Measurements from ENCODE around the gene RANBP17. TPM values are rescaled to one million over a fixed set of nuclear protein-coding genes. Genes with fewer than 3 reads are reported as not detected.

The RANBP17 gene
- polyA plus RNA-seq, 1 donor from 2014 or later: 25.5 TPM

DNA sequence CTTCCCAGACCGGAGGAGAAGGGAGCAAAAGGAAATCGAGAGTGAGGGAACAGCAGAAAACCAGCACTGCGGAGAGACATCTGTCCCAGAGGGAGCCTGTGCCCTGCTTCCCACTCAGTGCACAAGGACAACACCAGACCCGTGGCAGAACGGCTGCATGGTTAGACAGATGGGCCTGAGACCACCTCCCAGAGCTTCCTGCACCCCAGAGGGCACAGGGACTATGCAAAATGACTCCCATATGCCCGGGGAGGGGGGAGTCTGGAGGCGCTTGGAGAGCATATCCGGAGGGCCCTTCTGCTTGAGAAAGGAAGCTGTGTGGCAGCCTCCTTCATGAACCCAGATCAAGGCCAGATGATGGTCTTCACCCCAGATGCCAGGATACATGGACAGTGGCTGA is 473.8 kb downstream of the RANBP17 start:
- no peak overlapping the region for H3K9ac ChIP-seq (ENCODE audit: low read length)
- no peaks in the 10 kb centered on the region for H3K36me3 ChIP-seq (ENCODE audit: insufficient read depth, low read length)
- no peaks in the 10 kb centered on the region for H3F3A ChIP-seq (ENCODE audit: insufficient read depth, low read length, poor library complexity, severe bottlenecking)
- H3K4me3 ChIP-seq (ENCODE audit: low read length): no peak overlapping the region
- no peak overlapping the region for H2AFZ ChIP-seq (ENCODE audit: low read depth, low read length)
- H3K27ac ChIP-seq (ENCODE audit: low read length): no peak overlapping the region
- H3K9me3 ChIP-seq (ENCODE audit: low read length): no peaks in the 10 kb centered on the region
- no peak for TF ChIP-seq EZH2 (IDR thresholded peaks at IDR 0.05; ENCODE audit: borderline replicate concordance, insufficient read depth, low read length, poor library complexity, severe bottlenecking)
- TF ChIP-seq TAF1 (IDR thresholded peaks at IDR 0.05; ENCODE audit: low read depth): no peak
- H3K27me3 ChIP-seq (ENCODE audit: insufficient read depth, low read depth, low read length): peaks cover 28% of the 10 kb centered on the region
- H3K9me2 ChIP-seq (ENCODE audit: insufficient read depth, low read length): no peaks in the 10 kb centered on the region
- H3K4me2 ChIP-seq (ENCODE audit: low read length): no peak overlapping the region
- no peaks in the 10 kb centered on the region for H3K79me2 ChIP-seq (replicated peaks; ENCODE audit: insufficient read depth, low read length)
- H4K20me1 ChIP-seq (ENCODE audit: insufficient read depth): no peaks in the 10 kb centered on the region

DNA sequence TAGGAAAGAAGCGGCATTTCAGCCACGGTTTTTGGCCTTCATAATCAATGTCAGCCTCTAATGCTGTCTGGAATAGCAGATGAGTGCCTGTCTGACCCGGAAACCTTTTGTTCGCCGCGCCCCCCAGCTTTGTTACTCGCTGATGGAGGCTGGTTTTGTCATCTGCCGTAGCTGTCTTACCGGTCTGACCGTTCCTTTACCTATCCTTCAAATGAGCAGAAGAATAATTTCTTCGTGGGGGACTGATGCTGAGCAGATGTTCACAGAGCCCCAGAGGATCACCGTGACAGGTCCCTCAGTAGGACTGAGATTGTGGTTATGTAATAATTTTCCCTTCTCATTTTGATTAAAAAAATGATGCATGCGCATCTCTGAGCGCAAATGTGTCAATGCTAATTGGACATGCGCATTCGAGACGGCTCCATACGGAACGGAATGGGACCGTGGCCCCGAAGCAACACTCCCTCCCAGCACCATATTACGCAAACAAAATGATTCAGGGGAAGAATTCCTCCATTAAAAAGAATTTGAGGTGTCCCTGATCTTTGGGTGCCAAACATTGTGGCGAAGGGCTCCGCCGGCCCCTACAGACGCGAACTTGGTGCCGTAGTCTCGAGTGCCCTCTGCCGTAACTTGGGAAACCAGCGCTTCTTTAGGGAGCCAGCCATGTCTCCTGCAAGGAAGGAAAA is 474.8 kb downstream of the RANBP17 start:
- Histone ChIP-seq H3K4me2 (ENCODE audit: low read length) (no peak overlapping the region), H3K9ac (ENCODE audit: low read length) (no peak overlapping the region), H3K4me3 (ENCODE audit: low read length) (peak overlapping the region; percentile 54), H3K9me2 (ENCODE audit: insufficient read depth, low read length) (no peaks in the 10 kb centered on the region), H3F3A (ENCODE audit: insufficient read depth, low read length, poor library complexity, severe bottlenecking) (no peaks in the 10 kb centered on the region), H3K27ac (ENCODE audit: low read length) (no peak overlapping the region), H3K79me2 (replicated peaks; ENCODE audit: insufficient read depth, low read length) (no peaks in the 10 kb centered on the region), H3K27me3 (ENCODE audit: insufficient read depth, low read depth, low read length) (peaks cover 28% of the 10 kb centered on the region), H2AFZ (ENCODE audit: low read depth, low read length) (no peak overlapping the region), H3K9me3 (ENCODE audit: low read length) (no peaks in the 10 kb centered on the region), H3K36me3 (ENCODE audit: insufficient read depth, low read length) (no peaks in the 10 kb centered on the region), H4K20me1 (ENCODE audit: insufficient read depth) (no peaks in the 10 kb centered on the region)
- TF ChIP-seq, protein P1, sequence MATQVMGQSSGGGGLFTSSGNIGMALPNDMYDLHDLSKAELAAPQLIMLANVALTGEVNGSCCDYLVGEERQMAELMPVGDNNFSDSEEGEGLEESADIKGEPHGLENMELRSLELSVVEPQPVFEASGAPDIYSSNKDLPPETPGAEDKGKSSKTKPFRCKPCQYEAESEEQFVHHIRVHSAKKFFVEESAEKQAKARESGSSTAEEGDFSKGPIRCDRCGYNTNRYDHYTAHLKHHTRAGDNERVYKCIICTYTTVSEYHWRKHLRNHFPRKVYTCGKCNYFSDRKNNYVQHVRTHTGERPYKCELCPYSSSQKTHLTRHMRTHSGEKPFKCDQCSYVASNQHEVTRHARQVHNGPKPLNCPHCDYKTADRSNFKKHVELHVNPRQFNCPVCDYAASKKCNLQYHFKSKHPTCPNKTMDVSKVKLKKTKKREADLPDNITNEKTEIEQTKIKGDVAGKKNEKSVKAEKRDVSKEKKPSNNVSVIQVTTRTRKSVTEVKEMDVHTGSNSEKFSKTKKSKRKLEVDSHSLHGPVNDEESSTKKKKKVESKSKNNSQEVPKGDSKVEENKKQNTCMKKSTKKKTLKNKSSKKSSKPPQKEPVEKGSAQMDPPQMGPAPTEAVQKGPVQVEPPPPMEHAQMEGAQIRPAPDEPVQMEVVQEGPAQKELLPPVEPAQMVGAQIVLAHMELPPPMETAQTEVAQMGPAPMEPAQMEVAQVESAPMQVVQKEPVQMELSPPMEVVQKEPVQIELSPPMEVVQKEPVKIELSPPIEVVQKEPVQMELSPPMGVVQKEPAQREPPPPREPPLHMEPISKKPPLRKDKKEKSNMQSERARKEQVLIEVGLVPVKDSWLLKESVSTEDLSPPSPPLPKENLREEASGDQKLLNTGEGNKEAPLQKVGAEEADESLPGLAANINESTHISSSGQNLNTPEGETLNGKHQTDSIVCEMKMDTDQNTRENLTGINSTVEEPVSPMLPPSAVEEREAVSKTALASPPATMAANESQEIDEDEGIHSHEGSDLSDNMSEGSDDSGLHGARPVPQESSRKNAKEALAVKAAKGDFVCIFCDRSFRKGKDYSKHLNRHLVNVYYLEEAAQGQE (IDR thresholded peaks at IDR 0.05; ENCODE audit: borderline replicate concordance): no peak
- TF ChIP-seq TAF1 (IDR thresholded peaks at IDR 0.05; ENCODE audit: low read depth): no peak
- TF ChIP-seq, protein P2, sequence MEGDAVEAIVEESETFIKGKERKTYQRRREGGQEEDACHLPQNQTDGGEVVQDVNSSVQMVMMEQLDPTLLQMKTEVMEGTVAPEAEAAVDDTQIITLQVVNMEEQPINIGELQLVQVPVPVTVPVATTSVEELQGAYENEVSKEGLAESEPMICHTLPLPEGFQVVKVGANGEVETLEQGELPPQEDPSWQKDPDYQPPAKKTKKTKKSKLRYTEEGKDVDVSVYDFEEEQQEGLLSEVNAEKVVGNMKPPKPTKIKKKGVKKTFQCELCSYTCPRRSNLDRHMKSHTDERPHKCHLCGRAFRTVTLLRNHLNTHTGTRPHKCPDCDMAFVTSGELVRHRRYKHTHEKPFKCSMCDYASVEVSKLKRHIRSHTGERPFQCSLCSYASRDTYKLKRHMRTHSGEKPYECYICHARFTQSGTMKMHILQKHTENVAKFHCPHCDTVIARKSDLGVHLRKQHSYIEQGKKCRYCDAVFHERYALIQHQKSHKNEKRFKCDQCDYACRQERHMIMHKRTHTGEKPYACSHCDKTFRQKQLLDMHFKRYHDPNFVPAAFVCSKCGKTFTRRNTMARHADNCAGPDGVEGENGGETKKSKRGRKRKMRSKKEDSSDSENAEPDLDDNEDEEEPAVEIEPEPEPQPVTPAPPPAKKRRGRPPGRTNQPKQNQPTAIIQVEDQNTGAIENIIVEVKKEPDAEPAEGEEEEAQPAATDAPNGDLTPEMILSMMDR (IDR thresholded peaks at IDR 0.05; ENCODE audit: poor library complexity, severe bottlenecking): peak; percentile 74
- peak; percentile 86 for TF ChIP-seq SMC3 (conservative IDR thresholded peaks at IDR 0.05; ENCODE audit: poor library complexity)
- no peak for TF ChIP-seq EP300 (conservative IDR thresholded peaks at IDR 0.05; ENCODE audit: poor library complexity, severe bottlenecking)
- TF ChIP-seq RAD21 (conservative IDR thresholded peaks at IDR 0.05): peak; percentile 79
- TF ChIP-seq POLR2AphosphoS5 (IDR thresholded peaks at IDR 0.05): no peak

DNA sequence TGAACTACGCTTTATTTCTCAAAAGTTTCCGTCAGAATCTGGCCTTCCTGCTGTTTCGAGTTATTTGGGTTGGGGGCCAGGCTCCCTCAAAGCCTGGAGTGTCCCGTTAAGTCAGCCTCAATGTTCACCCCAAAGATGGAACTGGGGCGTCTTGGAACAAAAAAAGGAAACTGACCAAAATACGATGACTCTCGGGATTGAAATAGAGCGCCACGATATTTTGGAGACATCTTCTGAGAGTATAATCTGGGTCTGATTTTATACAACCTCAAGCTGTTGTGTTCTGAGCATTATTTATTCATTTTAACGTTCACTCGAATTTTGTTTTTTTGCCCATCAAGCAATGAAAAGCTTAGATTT is 475.4 kb downstream of the RANBP17 start:
- H2AFZ ChIP-seq (ENCODE audit: low read depth, low read length): no peak overlapping the region
- no peaks in the 10 kb centered on the region for H3K36me3 ChIP-seq (ENCODE audit: insufficient read depth, low read length)
- H3K27ac ChIP-seq (ENCODE audit: low read length): no peak overlapping the region
- peak overlapping the region; percentile 54 for H3K4me3 ChIP-seq (ENCODE audit: low read length)
- H3K27me3 ChIP-seq (ENCODE audit: insufficient read depth, low read depth, low read length): peaks cover 28% of the 10 kb centered on the region
- no peaks in the 10 kb centered on the region for H4K20me1 ChIP-seq (ENCODE audit: insufficient read depth)
- H3F3A ChIP-seq (ENCODE audit: insufficient read depth, low read length, poor library complexity, severe bottlenecking): no peaks in the 10 kb centered on the region
- H3K9ac ChIP-seq (ENCODE audit: low read length): no peak overlapping the region
- no peak for TF ChIP-seq EP300 (conservative IDR thresholded peaks at IDR 0.05; ENCODE audit: poor library complexity, severe bottlenecking)
- TF ChIP-seq, protein P2 (IDR thresholded peaks at IDR 0.05; ENCODE audit: poor library complexity, severe bottlenecking): peak; percentile 4
- H3K79me2 ChIP-seq (replicated peaks; ENCODE audit: insufficient read depth, low read length): no peaks in the 10 kb centered on the region
- H3K9me3 ChIP-seq (ENCODE audit: low read length): no peaks in the 10 kb centered on the region
- H3K9me2 ChIP-seq (ENCODE audit: insufficient read depth, low read length): no peaks in the 10 kb centered on the region
- H3K4me2 ChIP-seq (ENCODE audit: low read length): no peak overlapping the region
